Activated T-cell treated with anti-CD3 and anti-CD28 coated beads for 1 hour (primary cell): ENCODE results near the gene UTS2R.
"Not testable (repeated sequence)": the region's sequence is repeated elsewhere in the genome, so short reads cannot be mapped to it uniquely, and the experiment has no call there.

Experiments
- DNase-seq: peaks from one replicate; pipeline ENCODE4 v3.0.0-alpha.2; 2020; ENCODE audit warnings: low read depth

The UTS2R gene

DNA sequence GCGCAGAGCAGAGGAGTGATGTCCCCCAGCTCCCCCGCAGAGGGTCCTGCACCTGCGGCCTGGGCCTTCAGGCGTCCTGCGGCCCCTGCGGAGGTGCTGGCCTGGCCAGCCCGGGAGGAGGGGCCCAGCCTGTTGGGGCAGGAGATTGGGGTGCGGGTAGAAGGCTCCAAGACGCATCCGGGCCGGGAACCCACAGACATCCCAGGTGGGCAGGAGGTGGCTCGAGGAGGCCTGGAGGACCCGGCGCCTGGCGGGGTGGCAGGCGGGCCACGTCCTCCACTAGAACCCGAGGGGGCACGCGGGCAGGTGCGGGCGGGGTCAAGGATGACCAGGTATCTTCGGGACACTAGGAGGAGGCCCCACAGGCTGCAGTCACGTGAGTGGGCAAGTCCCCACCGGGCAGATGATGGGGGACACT lies 37.4 kb upstream of the UTS2R start:
- DNase-seq, result no peak

DNA sequence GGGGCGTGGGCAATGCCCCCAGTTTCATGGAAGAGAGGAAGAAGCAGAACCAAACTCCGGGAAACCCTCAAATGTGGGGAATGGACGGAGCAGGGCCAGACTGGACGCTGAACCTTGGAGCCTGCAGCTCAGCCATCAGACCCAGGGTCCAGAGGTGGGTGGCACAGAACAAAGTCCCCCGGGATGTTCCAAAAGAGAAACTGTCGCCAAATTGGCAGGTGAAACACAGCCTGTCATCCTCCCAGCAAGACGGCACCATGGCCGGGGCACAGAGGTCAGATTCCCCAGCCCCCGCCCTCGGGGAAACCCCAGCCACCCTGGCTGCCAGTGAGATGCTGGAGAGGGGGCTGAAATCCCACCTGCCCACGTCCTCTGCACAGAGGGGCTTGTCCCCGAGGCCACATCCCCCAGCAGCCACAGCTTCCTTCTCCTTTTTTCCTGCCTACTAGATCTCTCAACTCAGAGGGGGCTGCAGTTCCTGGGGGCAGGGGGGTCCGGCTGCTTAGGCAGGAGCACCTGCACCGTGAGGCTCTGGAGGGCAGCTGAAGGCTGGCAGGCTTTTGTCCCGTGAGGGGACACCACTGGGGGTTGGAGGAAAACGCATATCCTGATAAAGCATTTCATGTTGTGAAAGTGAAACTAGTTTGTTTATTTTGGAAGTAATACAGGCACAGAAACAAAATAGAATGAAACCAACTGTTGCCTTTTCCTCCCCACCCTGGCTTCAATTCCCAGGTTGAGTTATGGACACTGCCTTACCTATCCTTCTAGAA lies 36.8 kb upstream of the UTS2R start:
- no peak for DNase-seq

DNA sequence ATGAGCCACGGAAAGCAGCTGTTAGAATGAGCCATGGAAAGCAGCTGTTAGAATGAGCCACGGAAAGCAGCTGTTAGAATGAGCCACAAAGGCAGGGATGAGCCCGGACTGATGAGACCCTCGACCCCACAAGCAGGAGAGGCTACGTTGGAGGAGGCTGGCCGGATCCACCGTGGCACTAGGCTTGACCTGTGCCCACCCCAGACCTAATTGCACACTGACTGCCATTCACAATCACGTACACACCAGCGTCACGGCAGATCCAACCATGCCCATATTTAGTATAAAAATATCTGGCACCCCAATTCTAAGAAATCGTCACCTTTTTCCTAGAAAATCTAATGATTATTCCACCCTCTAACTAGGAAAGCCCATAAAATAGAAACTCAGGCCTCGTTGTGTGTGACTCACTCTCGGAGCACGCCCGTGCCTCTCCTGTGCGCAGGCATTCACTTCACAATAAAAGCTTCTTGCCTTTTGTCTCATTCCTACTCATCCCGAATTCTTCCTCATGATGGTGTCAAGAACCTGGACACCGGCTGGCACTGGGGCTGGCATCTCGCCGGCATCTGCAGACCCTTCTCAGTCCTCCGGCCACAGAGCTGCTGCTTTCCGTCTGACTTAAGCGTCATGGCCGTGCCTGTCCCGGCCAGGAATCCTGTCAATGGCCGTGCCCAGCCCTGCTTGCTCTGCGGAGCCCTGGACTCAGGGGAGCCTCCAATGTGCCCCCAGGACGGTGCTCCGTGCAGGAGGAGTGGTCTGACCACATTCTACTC lies 32.5 kb upstream of the UTS2R start:
- no peak for DNase-seq

DNA sequence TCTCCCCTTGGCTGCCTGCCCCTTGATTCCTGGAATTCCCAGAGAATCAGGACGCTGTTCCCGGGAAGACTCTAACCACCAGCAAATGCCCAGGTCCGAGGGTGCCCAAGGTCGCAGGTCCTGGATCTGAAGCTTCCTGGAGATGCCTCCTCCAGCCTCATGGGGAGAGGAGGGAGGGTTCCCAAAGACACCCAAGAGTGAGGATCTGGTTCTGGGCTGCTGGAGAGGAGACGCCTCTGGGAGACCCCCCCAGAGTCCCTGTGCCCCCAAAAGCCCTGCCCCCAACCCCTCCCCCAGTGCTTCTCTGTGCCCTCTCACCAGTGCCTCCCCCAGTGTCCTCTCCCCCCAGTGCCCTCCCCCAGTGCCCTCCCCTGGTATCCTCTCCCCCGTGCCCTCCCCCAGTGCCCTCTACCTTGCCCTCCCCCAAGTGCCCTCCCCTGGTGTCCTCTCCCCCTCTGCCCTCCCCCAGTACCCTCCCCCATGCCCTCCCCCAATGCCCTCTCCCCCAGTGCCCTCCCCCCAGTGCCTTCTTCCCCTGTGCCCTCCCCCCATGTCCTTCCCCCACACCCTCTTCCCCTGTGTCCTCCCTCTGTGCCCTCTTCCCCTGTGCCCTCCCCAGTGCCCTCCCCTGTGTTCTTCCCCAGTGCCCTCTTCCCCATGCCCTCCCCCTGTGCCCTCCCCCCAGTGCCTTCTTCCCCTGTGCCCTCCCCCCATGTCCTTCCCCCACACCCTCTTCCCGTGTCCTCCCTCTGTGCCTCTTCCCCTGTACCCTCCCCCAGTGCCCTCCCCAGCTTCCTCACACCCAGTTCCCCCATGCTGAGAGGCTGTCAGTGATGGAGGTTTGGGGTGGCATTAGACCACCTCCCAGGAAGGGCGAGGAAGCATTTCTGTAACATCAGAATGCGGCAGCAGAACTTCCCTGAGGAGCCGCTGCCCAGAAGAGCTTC lies 31.7 kb upstream of the UTS2R start:
- no peak for DNase-seq

- DNase-seq, result no peak
Observed at GRCh38 chr17:82342361-82343079, 29.0 kb upstream of the UTS2R start.

DNA sequence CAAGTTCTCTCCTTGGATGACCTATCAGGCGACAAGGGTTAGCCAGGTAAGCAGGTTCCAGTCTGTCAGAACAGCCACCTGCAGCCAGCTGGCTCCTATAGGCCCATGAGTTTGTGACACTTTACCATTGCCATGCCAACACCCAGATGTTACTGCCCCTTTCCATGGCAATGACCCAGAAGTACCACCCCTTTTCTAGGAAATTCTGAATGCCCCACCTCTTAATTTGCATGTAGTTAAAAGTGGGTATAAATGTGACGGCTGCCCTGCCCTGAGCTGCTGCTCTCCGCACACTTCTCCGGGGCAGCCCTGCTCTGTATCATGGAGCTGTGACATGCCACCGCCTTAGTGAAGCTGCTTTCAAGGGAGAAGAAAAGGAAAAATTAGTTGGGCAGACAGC lies 28.0 kb upstream of the UTS2R start:
- DNase-seq, result no peak

GRCh38 chr17:82344175-82344907 lies 27.2 kb upstream of the UTS2R start:
- DNase-seq, result no peak

DNA sequence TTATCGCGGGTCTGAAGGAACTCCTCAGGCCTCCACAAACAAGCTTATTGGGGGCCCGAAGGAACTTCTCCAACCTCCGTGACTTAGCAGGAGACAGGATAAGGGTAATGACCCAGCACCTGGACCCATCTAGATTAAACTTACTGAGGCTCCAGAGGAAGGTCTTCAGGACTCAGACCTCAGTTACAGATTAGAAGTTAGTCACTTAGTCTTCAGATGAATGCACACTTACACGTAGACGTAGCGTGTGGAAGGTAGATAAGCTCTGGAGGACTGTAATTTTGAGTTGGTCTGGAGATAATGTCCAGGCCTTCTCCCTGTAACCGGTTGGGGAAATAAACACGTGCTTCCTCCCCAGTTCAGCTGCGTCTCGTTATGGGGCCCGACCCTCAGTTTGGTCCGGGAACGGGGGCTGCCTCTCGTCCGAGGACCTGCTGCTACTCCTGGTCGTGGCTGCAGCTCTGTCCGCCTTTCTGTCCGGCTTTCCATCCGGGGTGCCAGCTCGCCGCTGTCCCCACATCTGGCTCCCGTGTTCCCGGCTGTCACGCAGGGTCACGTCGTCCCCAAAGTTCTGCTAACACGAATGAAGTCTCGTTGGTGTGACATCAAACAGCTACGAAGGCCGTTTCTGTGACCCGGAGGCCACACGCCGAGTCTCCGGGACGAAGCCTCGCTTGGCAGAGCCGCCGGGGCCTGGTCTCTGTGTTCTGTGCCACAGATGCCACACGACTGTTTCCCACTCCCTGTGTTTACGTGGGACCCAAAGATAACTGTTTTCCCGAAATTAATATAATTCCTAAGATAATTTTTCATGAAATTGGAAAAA lies 26.2 kb upstream of the UTS2R start:
- no peak for DNase-seq

GRCh38 chr17:82346342-82347300 lies 24.9 kb upstream of the UTS2R start:
- no peak for DNase-seq

DNA sequence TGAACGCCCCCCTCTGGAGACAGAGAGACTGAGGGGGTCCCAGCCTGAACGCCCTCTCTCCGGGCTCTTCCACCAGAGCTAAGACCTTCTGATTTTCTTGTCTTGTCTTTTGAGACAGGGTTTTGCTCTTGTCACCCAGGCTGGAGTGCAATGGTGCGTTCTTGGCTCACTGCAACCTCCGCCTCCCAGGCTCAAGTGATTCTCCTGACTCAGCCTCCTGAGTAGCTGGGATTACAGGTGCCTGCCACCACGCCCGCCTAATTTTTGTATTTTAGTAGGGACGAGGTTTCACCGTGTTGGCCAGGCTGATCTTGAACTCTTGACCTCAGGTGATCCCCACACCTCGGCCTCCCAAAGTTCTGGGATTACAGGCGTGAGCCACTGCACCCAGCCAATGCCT lies 23.6 kb upstream of the UTS2R start:
- DNase-seq, result not testable (repeated sequence)

DNA sequence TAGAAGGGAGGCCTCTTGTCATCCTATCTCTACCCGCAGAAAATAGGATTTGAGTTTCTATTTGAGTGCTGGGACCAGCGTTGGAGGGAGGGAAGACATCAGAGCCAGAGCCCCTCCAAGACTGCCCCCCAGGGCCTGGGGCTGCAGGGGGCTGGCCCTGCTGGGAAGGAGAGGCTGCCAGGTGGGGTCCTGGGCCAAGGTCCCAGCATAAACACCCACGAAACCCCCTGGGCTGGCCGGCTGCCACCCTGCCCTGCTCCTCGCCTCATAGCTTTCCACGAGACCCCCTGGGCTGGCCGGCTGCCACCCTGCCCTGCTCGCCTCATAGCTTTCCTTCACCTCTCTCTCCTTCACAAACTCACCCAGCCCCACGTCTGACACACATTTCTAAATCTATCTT lies 23.1 kb upstream of the UTS2R start:
- DNase-seq, result no peak

DNA sequence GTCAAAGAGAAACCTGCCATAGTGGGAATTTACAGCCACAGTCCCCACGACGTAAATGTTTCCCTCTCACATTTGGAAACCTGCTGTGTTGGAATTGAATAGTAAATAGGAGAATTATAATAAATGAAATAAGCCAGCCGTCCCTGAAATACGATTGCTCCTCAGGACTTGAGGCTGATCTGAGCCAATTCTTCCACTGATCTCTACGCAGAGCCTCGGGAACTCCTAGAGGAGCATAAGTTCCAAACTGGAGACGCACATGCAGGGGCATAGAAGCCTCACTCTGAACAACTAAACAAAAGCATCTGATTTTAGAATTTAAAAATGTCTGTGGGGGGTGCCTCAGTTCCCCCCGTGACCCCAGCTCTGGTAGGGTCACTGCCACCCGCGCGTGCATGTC lies 22.7 kb upstream of the UTS2R start:
- DNase-seq, result no peak

DNA sequence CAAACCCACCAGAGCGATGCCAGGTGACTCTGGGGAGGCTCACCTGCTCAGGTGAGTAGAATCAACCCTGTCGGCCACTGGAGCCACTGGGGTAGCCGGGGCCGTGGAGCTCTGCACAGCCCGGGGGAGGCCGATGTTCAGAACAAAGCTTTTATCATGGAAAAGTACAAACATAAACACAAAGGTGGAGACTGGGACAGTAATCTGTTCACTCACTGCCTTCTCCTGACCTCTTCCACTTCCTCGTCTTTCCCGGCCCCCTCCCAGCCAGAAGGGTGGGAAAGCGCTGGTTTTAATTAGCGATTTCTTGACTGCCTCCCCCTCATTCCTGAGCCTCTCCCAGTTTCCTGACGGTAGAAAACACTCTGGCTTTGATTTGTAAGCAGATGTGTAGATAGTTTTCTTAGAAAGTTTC lies 22.3 kb upstream of the UTS2R start:
- DNase-seq, result no peak

GRCh38 chr17:82350182-82351030 lies 21.2 kb upstream of the UTS2R start:
- DNase-seq, result no peak

GRCh38 chr17:82351254-82351712 lies 20.3 kb upstream of the UTS2R start:
- no peak for DNase-seq

GRCh38 chr17:82351713-82352488 lies 19.7 kb upstream of the UTS2R start:
- DNase-seq, result peak; percentile 80

DNA sequence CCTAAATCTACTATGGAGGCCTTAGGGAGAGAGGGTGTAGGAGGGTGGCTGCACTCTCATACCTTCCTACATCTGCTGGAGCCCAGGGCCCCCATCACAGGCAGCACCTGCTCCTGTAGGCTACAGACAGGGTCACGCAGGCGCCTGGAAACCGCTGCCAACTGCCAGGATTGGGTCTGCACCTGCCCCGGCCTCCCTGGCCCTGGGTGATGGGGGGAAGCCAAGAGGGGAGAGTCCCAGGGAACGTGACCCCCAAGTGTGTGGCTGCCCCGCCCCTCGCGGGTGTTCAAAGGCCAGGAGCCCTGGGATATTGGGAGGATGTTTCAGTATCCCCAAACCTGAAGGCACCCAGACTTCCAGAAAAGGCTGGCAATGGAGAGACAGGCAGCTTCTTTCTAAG lies 18.1 kb upstream of the UTS2R start:
- no peak for DNase-seq
